ENCODE measurements around the gene MB21D2. TPM values are rescaled to one million over a fixed set of nuclear protein-coding genes. Genes with fewer than 3 reads are reported as not detected.

MB21D2 gene
- total RNA-seq, 1 experiment from 2014 or later, result 19.7 TPM

- DNase-seq (ENCODE audit: low spot score) (no peak), ATAC-seq (no peak)
- Mint-ChIP-seq H3K27ac (peak overlapping the region; percentile 68), H3K9me3 (no peaks in the 10 kb centered on the region), H3K36me3 (peaks cover 6% of the 10 kb centered on the region), H3K4me3 (no peak overlapping the region), H3K27me3 (ENCODE audit: low read depth) (no peaks in the 10 kb centered on the region), H3K4me1 (peaks cover 57% of the 10 kb centered on the region)
- CTCF ChIA-PET, result no interaction called here
- POLR2A ChIA-PET, result no interaction called here
- TF ChIP-seq HMGXB4 (CRISPR knock-in tag; IDR thresholded peaks at IDR 0.05) (no peak), ZNF121 (CRISPR knock-in tag; IDR thresholded peaks at IDR 0.05) (peak; percentile 90), ATF2 (CRISPR knock-in tag; IDR thresholded peaks at IDR 0.05; ENCODE audit: borderline replicate concordance, low read depth) (no peak)
Measured at GRCh38 chr3:192911293-192911692, 6.4 kb downstream of the MB21D2 start.

- H3K4me1 Mint-ChIP-seq, result peaks cover 55% of the 10 kb centered on the region
- H3K36me3 Mint-ChIP-seq, result peaks cover 27% of the 10 kb centered on the region
- peaks cover 12% of the 10 kb centered on the region for H3K9me3 Mint-ChIP-seq
- no peak overlapping the region for H3K4me3 Mint-ChIP-seq
- ChIA-PET POLR2A (interaction anchor here (1.5 kb wide), 1 partner anchor 10 kb away, joined by 6 read pairs; the partner anchor contains the start of gene MB21D2), CTCF (interaction anchor here (1.3 kb wide), 1 partner anchor 91 kb away, joined by 5 read pairs; no protein-coding TSS in a partner anchor)
- no peak for DNase-seq (ENCODE audit: low spot score)
- ATAC-seq, result no peak
- no peaks in the 10 kb centered on the region for H3K27me3 Mint-ChIP-seq (ENCODE audit: low read depth)
- H3K27ac Mint-ChIP-seq, result no peak overlapping the region
- TF ChIP-seq PRRX2 (CRISPR knock-in tag; IDR thresholded peaks at IDR 0.05) (no peak), ZBTB43 (CRISPR knock-in tag; IDR thresholded peaks at IDR 0.05) (no peak), USF2 (CRISPR knock-in tag; IDR thresholded peaks at IDR 0.05) (no peak), USF1 (CRISPR knock-in tag; IDR thresholded peaks at IDR 0.05) (no peak), ZBTB21 (CRISPR knock-in tag; IDR thresholded peaks at IDR 0.05; ENCODE audit: borderline replicate concordance) (no peak), TCF7 (CRISPR knock-in tag; IDR thresholded peaks at IDR 0.05; ENCODE audit: low read depth) (no peak), ZNF317 (CRISPR knock-in tag; IDR thresholded peaks at IDR 0.05; ENCODE audit: borderline replicate concordance, low read depth) (no peak), MAX (CRISPR knock-in tag; IDR thresholded peaks at IDR 0.05) (no peak), HMGXB4 (CRISPR knock-in tag; IDR thresholded peaks at IDR 0.05) (no peak), JAZF1 (CRISPR knock-in tag; IDR thresholded peaks at IDR 0.05) (no peak), GRHL2 (CRISPR knock-in tag; IDR thresholded peaks at IDR 0.05; ENCODE audit: insufficient replicate concordance, severe bottlenecking) (no peak), FOXJ3 (CRISPR knock-in tag; IDR thresholded peaks at IDR 0.05; ENCODE audit: borderline replicate concordance) (no peak), ZNF219 (CRISPR knock-in tag; IDR thresholded peaks at IDR 0.05; ENCODE audit: borderline replicate concordance) (no peak), MLX (CRISPR knock-in tag; IDR thresholded peaks at IDR 0.05) (no peak), ZNF423 (CRISPR knock-in tag; IDR thresholded peaks at IDR 0.05) (no peak), SMAD3 (CRISPR knock-in tag; IDR thresholded peaks at IDR 0.05; ENCODE audit: borderline replicate concordance) (no peak), CTCF (IDR thresholded peaks at IDR 0.05) (no peak), SP1 (CRISPR knock-in tag; conservative IDR thresholded peaks at IDR 0.05) (no peak), ZNF512 (CRISPR knock-in tag; IDR thresholded peaks at IDR 0.05; ENCODE audit: borderline replicate concordance) (no peak)
Measured at GRCh38 chr3:192907784-192908183, 9.9 kb downstream of the MB21D2 start.

All from WTC11 (cell line).